Sigmoid colon (tissue), 7 donors: ENCODE measurements around the gene CZIB. TPM values are rescaled to one million over a fixed set of nuclear protein-coding genes. Genes with fewer than 3 reads are reported as not detected.

Experiments
- DNase-seq: peaks from one replicate; pipeline ENCODE4 v3.0.0-alpha.2; 2019
- H3K27ac ChIP-seq, 4 donors: fragments of 200-600 bp; sonication (generic); one replicate each; pipeline ENCODE4 v1.5.1; 2016 to 2019; ENCODE audit warnings: mild to moderate bottlenecking in 1 of 4
- H3K27me3 ChIP-seq, 3 donors: fragments of 200-600 bp; sonication (generic); one replicate each; pipeline ENCODE4 v1.5.1; 2019; ENCODE audit warnings: mild to moderate bottlenecking in 1 of 3
- H3K36me3 ChIP-seq, 4 donors: fragments of 200-600 bp; sonication (generic); one replicate each; pipeline ENCODE4 v1.5.1; 2016 to 2019
- H3K4me1 ChIP-seq, 4 donors: fragments of 200-600 bp; sonication (generic); one replicate each; pipeline ENCODE4 v1.5.1; 2017 to 2019
- H3K4me3 ChIP-seq, 4 donors: fragments of 200-600 bp; sonication (generic); one replicate each; pipeline ENCODE4 v1.5.1; 2017 to 2019; ENCODE audit warnings: mild to moderate bottlenecking in 2 of 4, moderate library complexity in 1 of 4
- H3K9me3 ChIP-seq, 4 donors: fragments of 200-600 bp in 3 of 4; sonication (generic) in 3 of 4; one replicate each; pipeline versions ENCODE4 v1.5.1 to v1.6.1; 2013 to 2019
- CTCF ChIP-seq, 4 experiments: fragments of 450-650 bp in 3 of 4; fragments of 200-600 bp in 1 of 4; IDR thresholded peaks; one replicate each; pipeline ENCODE4 v1.5.1; 2016 to 2019; ENCODE audit warnings: antibody characterized with exemption in 4 of 4, mild to moderate bottlenecking in 3 of 4, moderate library complexity in 2 of 4
- EP300 ChIP-seq, 4 donors: sonication (generic); formaldehyde crosslinking; IDR thresholded peaks; one replicate each; pipeline ENCODE4 v1.6.1; 2017; ENCODE audit warnings: antibody characterized with exemption in 4 of 4
- POLR2A ChIP-seq, 2 donors: fragments of 450-650 bp; IDR thresholded peaks; one replicate each; pipeline ENCODE4 v1.6.1; 2016; ENCODE audit warnings: antibody characterized with exemption in 2 of 2, mild to moderate bottlenecking in 2 of 2, moderate library complexity in 2 of 2
- POLR2AphosphoS5 ChIP-seq, 4 donors: sonication (generic); formaldehyde crosslinking; IDR thresholded peaks; one replicate each; pipeline ENCODE4 v1.6.1; 2017; ENCODE audit warnings: antibody characterized with exemption in 4 of 4
- WGBS, 2 donors: extraction: QIAGEN DNeasy Blood & Tissue Kit; methylation state at CpG; one replicate each; pipeline ENCODE4 v1.1.7; 2013; 5-methylcytosine and 5-hydroxymethylcytosine counted together
- intact Hi-C: fragments of 100-400 bp; cut with DNase I; formaldehyde crosslinking; loops from one replicate; pipeline ENCODE4 v1.15.1; 2023
- polyA plus RNA-seq, 3 donors: library from polyadenylated mRNA; stranded (reverse); fragments of 200-250 nt; gene quantifications; one replicate each; pipeline ENCODE4 v1.2.3, GENCODE V29; 2013
- total RNA-seq, 4 donors: library from RNA; depleted of rRNA; stranded (reverse); fragments of >200 nt; gene quantifications; one replicate each; pipeline ENCODE4 v1.1.0, GENCODE V29; 2016
- donor health status: healthy with polysubstance abuse.
- donor health status: Bipolar disorder and iron deficiency.
- donor health status: healthy.

Gene CZIB
- total and polyA plus RNA-seq, 7 donors: 49.4 to 95.6 (median 79.2) TPM

- Histone ChIP-seq H3K27me3 (no peaks in the 10 kb centered on the region), H3K9me3 (no peaks in the 10 kb centered on the region), H3K4me1 (no peaks in the 10 kb centered on the region), H3K27ac (no peak overlapping the region), H3K4me3 (no peak overlapping the region), H3K36me3 (no peaks in the 10 kb centered on the region)
- intact Hi-C loops: no loop called here
- 84 to 87% methylated on average over 1 of the region's 1 CpG for WGBS, 2 donors
- no peak for DNase-seq
- no peak for TF ChIP-seq CTCF (IDR thresholded peaks at IDR 0.05)
- no peak for TF ChIP-seq POLR2AphosphoS5 (IDR thresholded peaks at IDR 0.05)
- no peak for TF ChIP-seq POLR2A (IDR thresholded peaks at IDR 0.05)
- TF ChIP-seq EP300 (IDR thresholded peaks at IDR 0.05): no peak
Measured at GRCh38 chr1:53258216-53258615, 37.8 kb upstream of the CZIB start.

- Histone ChIP-seq H3K36me3 (no peaks in the 10 kb centered on the region), H3K27me3 (no peaks in the 10 kb centered on the region), H3K27ac (no peak overlapping the region), H3K4me1 (no peaks in the 10 kb centered on the region), H3K4me3 (no peak overlapping the region), H3K9me3 (no peaks in the 10 kb centered on the region)
- TF ChIP-seq POLR2AphosphoS5 (IDR thresholded peaks at IDR 0.05): no peak
- no peak for TF ChIP-seq CTCF (IDR thresholded peaks at IDR 0.05)
- TF ChIP-seq POLR2A (IDR thresholded peaks at IDR 0.05): no peak
- TF ChIP-seq EP300 (IDR thresholded peaks at IDR 0.05): no peak
- intact Hi-C loops: no loop called here
- DNase-seq: no peak
- WGBS, 2 donors: 93 to 96% methylated on average over 5 of the region's 5 CpGs
Measured at GRCh38 chr1:53257454-53258081, 37.1 kb upstream of the CZIB start.

GRCh38 chr1:53256511-53257453 lies 36.3 kb upstream of the CZIB start:
- no peaks in the 10 kb centered on the region for H3K27me3 ChIP-seq
- DNase-seq: no peak
- no peaks in the 10 kb centered on the region for H3K4me1 ChIP-seq
- TF ChIP-seq POLR2AphosphoS5 (IDR thresholded peaks at IDR 0.05): no peak
- TF ChIP-seq EP300 (IDR thresholded peaks at IDR 0.05): no peak
- no peak for TF ChIP-seq CTCF (IDR thresholded peaks at IDR 0.05)
- TF ChIP-seq POLR2A (IDR thresholded peaks at IDR 0.05): no peak
- no peak overlapping the region for H3K27ac ChIP-seq
- WGBS, 2 donors: 94 to 95% methylated on average over 11 of the region's 11 CpGs
- H3K4me3 ChIP-seq: no peak overlapping the region
- no peaks in the 10 kb centered on the region for H3K36me3 ChIP-seq
- no peaks in the 10 kb centered on the region for H3K9me3 ChIP-seq
- intact Hi-C loops: no loop called here

GRCh38 chr1:53255031-53255430 lies 34.6 kb upstream of the CZIB start:
- no peaks in the 10 kb centered on the region for H3K9me3 ChIP-seq
- intact Hi-C loops: no loop called here
- H3K27ac ChIP-seq: no peak overlapping the region
- H3K36me3 ChIP-seq: no peaks in the 10 kb centered on the region
- TF ChIP-seq POLR2AphosphoS5 (IDR thresholded peaks at IDR 0.05) (no peak), CTCF (IDR thresholded peaks at IDR 0.05) (no peak), POLR2A (IDR thresholded peaks at IDR 0.05) (no peak), EP300 (IDR thresholded peaks at IDR 0.05) (no peak)
- H3K4me3 ChIP-seq: no peak overlapping the region
- DNase-seq: no peak
- H3K4me1 ChIP-seq: no peaks in the 10 kb centered on the region
- no peaks in the 10 kb centered on the region for H3K27me3 ChIP-seq
- 97 to 99% methylated on average over 4 of the region's 4 CpGs for WGBS, 2 donors
